ENCODE results near the gene DPCD.

- TF ChIP-seq CTCF (conservative IDR thresholded peaks at IDR 0.05 in 1 of 2, IDR thresholded peaks at IDR 0.05 in 1 of 2; ENCODE audit: extremely low read depth in 1 of 2, insufficient read depth in 1 of 2, low read depth in 1 of 2, low read length in 2 of 2) (no peak), EZH2 (IDR thresholded peaks at IDR 0.05; ENCODE audit: borderline replicate concordance, low read length) (no peak)
Measured at GRCh38 chr10:101565370-101565900, 22.7 kb upstream of the DPCD start.

Measured in mammary epithelial cell (primary cell).